Kasumi-1 (cell line): ENCODE results near the gene NBEAL1.
A peak's percentile ranks its signal among the peaks of the same experiment; 100 is the strongest.
"Not testable (repeated sequence)": the region's sequence is repeated elsewhere in the genome, so short reads cannot be mapped to it uniquely, and the experiment has no call there.

ENCODE experiments used
- DNase-seq, 2 experiments: peaks; one replicate each; lab custom pipeline; 2025; lab: John Stamatoyannopoulos, UW

NBEAL1 gene

GRCh38 chr2:203014456-203015199 is at the start of gene NBEAL1:
Gene NBEAL1, plus strand, starts transcription at chr2:203014875. Its CDS starts 1,510 bp downstream, at chr2:203016385.
- DNase-seq: peak; percentile 98

DNA sequence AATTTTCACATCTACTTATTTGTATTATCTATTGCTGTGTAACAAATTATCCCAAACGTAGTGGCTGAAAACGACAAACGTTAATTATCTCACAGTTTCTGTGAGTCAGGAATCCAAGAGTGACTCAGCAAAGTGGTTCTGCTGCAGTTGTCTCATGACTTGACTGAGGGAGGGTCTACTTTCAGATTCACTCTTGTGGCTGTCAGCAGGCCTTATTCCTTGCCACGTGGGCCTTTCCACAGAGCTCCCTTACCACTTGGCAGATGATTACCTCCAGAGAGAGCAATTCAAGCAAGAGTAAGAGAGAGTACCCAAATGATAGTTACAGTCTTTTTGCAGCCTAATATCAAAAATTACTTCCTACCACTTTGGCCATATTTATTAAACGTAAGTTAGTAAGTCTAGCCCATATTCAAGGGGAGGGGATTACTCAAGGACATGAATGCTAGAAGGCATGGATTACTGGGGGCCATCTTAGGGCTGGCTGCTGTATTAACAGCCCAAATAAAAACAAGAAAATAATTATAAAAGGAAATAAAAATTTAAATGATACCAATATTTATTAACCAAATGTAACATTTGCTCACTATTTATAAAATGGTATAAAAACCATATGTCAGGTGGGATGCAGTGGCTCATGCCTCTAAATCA is 48.7 kb upstream of the NBEAL1 start:
- peak; percentile 19 to 23 for DNase-seq

GRCh38 chr2:202969404-202969803 is 45.3 kb upstream of the NBEAL1 start:
- not testable (repeated sequence) for DNase-seq

DNA sequence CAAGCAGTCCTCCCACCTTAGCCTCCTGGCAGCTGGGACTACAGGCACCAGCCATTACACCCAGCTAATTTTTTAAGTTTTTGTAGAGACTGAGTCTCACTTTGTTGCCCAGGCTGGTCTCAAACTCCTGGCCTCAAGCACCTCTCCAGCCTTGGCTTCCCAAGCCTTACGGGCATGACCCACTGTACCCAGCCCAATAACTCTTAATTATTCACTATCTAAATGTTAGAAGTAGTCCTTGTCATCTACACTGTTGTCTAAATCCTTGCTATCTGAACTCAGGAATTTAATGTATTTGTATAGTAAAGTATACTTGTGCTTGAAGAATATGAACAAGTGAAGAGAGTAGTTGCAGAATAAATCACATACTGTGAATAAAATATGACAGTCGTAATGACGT is 37.9 kb upstream of the NBEAL1 start:
- no peak for DNase-seq

DNA sequence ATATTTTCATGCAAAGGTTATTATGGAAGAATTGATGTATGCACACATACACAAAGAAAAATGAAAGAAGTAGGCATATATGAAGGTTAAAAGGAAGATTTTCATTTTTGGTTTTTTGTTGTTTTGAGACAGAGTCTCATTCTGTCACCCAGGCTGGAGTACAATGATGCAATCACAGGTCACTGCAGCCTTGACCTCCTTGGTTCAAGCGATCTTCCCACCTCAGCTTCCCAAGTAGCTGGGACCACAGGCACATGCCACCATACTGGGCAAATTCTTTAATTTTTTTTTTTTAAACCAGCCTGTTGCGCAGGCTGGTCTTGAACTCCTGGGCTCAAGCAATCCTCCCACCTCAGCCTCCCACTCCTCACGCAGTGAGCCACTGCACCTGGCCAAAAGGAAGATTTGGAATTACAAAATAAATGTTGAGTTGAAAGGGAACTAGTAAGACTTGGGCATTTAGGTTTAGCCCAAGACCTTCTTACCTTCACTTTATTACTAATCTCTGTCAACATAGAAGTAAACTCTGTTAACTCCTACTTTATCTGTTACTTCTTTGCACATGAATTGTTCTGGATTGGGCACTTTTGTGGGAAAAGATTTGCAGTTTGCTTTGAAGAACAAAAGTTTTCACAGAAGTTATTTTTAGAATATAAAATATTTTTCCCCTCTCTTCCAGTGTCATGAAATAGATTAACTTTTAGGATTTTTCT is 31.7 kb upstream of the NBEAL1 start:
- no peak for DNase-seq

GRCh38 chr2:202989749-202990148 is 24.9 kb upstream of the NBEAL1 start:
- no peak for DNase-seq

- DNase-seq: no peak
Measured at GRCh38 chr2:202990501-202990900, 24.2 kb upstream of the NBEAL1 start.

GRCh38 chr2:202997113-202997512 is 17.6 kb upstream of the NBEAL1 start:
- peak; percentile 65 to 70 for DNase-seq

- no peak for DNase-seq
Measured at GRCh38 chr2:203002054-203002821, 12.4 kb upstream of the NBEAL1 start.

- no peak for DNase-seq
Measured at GRCh38 chr2:203003716-203004115, 11.0 kb upstream of the NBEAL1 start.

DNA sequence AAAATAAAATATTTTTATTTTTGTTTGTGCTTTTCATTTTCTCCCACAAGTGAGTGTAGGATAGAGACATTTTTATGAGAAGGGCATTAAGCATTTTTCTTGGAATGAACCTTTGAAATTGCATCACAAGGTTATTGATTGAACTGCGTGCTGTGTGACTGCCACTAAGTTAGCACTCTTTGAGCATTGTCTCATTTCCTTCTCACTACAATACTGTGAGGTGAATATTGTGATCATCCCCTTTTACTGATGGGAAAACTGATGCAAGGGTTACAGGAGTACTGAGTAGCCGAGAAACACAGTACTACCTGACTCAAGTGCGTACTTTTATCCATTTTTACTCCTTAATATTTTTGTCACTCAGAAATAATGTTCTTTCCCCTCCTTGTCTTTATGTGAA is 2.0 kb downstream of the NBEAL1 start:
- no peak for DNase-seq

DNA sequence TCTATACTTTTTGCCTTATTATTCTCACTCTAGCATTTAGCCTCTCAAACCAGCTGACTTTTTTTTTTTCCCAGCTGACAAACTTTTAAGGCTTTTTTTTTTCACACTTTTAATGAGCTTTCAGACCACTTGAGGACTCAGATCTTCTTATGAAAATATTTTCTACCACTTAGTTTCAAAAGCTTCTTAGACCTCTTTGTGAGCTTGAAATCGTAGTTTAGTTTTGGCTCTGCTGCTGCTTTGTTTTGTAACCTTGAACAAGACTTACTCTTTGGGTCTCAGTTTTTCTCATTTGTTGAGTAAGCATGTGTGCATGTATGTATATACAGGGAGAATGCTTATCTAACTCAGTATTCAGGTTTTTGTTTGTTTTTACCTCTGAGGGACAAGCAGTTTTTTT is 3.5 kb downstream of the NBEAL1 start:
- DNase-seq: no peak

DNA sequence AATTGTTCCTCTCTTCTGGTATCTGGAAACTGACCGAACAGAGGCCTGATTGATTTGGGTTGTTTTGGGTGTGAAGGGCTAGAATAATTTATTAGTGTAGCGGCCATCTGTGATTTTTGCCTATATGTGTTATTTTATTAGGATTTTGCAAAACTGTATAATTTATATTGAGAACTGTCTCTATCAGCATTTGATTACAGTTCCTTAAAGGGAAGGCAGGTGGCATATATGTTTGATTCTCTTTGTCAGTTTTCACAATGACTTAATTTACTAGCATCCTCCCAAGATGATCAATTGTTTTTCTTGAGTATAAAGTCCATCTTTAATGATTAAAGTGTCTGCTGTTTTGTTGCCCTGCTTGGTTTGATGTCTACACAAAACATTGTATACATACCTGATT is 4.5 kb downstream of the NBEAL1 start:
- no peak for DNase-seq

GRCh38 chr2:203021991-203022390 is 7.3 kb downstream of the NBEAL1 start:
- DNase-seq: no peak

DNA sequence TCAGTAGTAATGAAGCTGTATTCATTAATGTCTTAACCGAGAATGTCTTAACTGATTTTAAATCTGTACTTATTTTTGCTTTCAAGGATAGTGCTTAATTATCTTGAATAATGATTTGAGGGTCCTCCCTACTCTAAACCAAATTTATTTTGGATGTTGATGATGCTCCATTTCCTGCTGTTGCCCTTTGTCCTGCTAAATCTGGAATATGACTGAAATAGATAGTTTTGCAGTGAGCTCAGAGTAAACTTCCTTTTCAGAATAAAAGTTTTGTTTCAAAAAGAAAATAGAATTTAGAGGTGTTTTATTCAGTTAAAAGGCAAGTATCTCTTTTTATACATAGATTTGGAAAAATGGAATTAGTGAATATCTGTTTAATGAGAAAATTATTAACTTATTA is 8.1 kb downstream of the NBEAL1 start:
- no peak for DNase-seq

- no peak for DNase-seq
Measured at GRCh38 chr2:203025592-203025991, 10.9 kb downstream of the NBEAL1 start.

DNA sequence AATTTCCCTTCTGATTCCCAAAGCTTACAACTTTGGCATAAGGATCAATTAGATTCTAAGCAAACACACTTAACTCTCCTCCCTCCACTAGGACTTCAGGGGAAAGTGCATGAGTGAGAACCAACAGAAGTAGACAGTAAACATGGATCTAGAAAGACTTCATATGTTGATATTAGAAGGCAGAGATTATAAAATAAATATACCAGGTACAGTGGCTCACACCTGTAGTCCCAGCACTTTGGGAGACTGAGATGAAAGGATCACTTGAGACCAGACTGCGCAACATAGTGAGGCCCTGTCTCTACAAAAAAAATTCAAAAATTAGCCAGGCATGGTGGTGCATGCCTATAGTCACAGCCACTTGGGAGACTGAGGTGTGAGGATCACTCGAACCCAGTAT is 15.9 kb downstream of the NBEAL1 start:
- no peak for DNase-seq

DNA sequence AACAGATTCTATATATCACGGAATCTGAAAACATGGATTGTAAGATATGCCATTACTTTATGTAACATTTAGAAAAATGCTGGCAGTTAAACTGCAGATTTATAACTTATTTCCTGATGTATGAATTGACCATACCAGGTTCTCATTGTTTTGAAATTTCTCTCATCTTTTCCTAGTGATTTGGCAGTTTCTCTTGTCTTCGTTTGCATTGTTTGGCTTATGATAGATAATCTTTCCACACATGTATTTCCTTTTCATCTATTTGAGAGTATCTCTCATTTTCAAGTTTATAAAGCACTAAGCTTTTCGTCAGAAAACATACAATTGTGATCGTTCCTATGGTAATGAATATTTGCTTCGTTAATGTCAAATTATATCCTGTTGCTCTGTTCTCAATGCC is 16.3 kb downstream of the NBEAL1 start:
- DNase-seq: no peak

- DNase-seq: no peak
Measured at GRCh38 chr2:203033395-203033794, 18.7 kb downstream of the NBEAL1 start.

DNA sequence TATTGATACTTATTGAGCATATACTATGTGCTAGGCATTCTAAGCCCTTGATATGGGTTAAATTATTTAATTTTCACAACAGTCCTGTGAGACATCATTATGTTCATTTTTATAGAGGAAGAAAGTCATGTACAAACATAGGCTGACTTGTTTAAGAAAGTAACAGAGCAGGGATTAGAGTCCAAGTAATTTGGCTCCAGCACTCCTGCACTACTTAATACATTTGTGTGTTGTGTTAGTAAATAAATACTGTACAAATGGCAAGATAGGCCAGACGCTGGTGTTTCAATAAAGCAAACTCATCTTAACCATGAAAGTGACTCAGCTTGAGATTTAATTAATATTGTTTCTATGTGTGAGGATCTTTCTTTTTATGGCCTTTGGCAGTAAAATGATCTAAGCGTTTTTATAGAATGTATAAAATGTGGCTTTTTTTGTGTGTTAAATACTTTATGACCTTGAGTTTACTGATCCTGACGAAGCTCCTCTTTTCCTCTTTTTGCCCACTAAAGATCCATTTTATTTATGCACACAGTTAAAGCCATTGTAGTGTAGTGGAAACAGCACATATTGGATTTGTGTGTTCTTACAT is 21.3 kb downstream of the NBEAL1 start:
- no peak for DNase-seq

DNA sequence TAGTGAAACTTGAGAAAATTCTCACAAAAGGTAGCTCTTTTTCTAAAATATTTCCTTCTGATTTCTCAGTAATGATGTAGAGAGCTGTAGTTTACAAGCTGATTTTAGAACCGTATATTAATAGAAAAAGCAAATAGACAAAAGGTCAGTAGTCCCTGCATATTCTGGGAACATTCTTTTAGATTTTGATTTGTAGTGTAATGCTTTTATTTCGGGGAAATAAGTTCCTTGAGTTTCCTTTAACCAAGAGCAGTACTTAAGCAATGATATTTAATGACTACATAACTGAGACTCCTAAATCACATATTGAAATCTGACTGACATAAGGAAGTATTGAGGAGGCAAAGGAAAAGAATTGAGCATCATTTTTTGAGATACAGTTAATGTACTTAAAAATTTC is 22.4 kb downstream of the NBEAL1 start:
- no peak for DNase-seq

GRCh38 chr2:203038586-203038985 is 23.9 kb downstream of the NBEAL1 start:
- no peak for DNase-seq
